OCI-LY3 (cell line): ENCODE results near the gene SEC14L3.
"Not testable (repeated sequence)": the region's sequence is repeated elsewhere in the genome, so short reads cannot be mapped to it uniquely, and the experiment has no call there.

ENCODE experiments used
- H2AFZ ChIP-seq: fragments of 200-600, 300-600 bp; shearing (Covaris generic); 2 replicates; pipeline ENCODE4 v1.6.0; 2014; ENCODE audit warnings: antibody characterized with exemption, low read depth, low read length
- H3K27ac ChIP-seq: fragments of 200-600, 300-600 bp; sonication (generic); 2 replicates; pipeline ENCODE4 v1.5.1; 2014; ENCODE audit warnings: mild to moderate bottlenecking, low read length, moderate library complexity, mixed read lengths
- H3K27me3 ChIP-seq: fragments of 200-600, 300-600 bp; sonication (generic); 2 replicates; pipeline ENCODE4 v1.6.1; 2014; ENCODE audit warnings: low read depth, low read length, mixed read lengths
- H3K36me3 ChIP-seq: fragments of 200-600, 300-600 bp; sonication (generic); replicated peaks from 2 replicates; pipeline ENCODE3; 2014; ENCODE audit warnings: low read depth, low read length, mixed read lengths
- H3K4me1 ChIP-seq: fragments of 300-600, 200-600 bp; sonication (generic); 2 replicates; pipeline ENCODE4 v1.6.1; 2014; ENCODE audit warnings: low read length, mixed read lengths
- H3K4me2 ChIP-seq: fragments of 200-600, 300-600 bp; sonication (generic); 2 replicates; pipeline ENCODE4 v1.6.1; 2014; ENCODE audit warnings: low read length, mixed read lengths
- H3K4me3 ChIP-seq: fragments of 300-600, 200-600 bp; sonication (generic); 2 replicates; pipeline ENCODE4 v1.5.1; 2014; ENCODE audit warnings: antibody characterized with exemption, mild to moderate bottlenecking, low read length, moderate library complexity
- H3K79me2 ChIP-seq: fragments of 300-600, 200-600 bp; shearing (Covaris generic); 2 replicates; pipeline ENCODE4 v1.6.1; 2014; ENCODE audit warnings: mild to moderate bottlenecking, low read length, mixed read lengths
- H3K9ac ChIP-seq: fragments of 300-600, 200-600 bp; shearing (Covaris generic); 2 replicates; pipeline ENCODE4 v1.6.0; 2014; ENCODE audit warnings: mild to moderate bottlenecking, low read length, moderate library complexity
- H3K9me3 ChIP-seq: fragments of 200-600, 300-600 bp; shearing (Covaris generic); 2 replicates; pipeline ENCODE4 v1.6.1; 2014; ENCODE audit warnings: low read length, mixed read lengths; ENCODE audit not compliant: insufficient read depth
- H4K20me1 ChIP-seq: fragments of 200-600, 300-600 bp; sonication (generic); 2 replicates; pipeline ENCODE4 v1.6.1; 2016; ENCODE audit warnings: low read length, mixed read lengths; ENCODE audit not compliant: insufficient read depth
- EZH2phosphoT487 ChIP-seq: fragments of 200-600 bp; shearing (Covaris generic); IDR thresholded peaks from 2 replicates; pipeline ENCODE4 v1.6.1; 2018; ENCODE audit warnings: antibody characterized with exemption, mixed run types, low read depth
- TF ChIP-seq, protein P1 (sequence below): fragments of 200-600, 300-600 bp; sonication (generic); IDR thresholded peaks from 2 replicates; pipeline ENCODE4 v1.5.1; 2014; ENCODE audit warnings: antibody characterized with exemption, low read length, low read depth

SEC14L3 gene

DNA sequence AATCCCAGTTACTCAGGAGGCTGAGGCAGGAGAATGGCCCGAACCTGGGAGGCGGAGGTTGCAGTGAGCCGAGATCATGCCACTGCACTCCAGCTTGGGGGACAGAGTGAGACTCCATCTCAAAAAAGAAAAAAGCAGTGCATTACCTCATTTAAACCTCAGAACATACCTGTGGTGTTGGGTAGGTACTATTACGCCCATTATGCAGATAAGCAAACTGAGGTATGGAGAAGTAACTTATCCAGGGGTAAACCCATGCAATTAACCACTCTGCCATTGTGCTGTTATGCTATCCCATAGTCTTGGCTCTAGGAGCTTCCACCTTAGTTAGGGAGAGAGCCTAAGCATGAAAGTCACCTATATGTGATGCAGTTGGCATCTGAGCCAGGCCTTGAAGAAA, 2.3 kb upstream of the SEC14L3 start:
- no peaks in the 10 kb centered on the region for H3K36me3 ChIP-seq
- no peak overlapping the region for H3K9ac ChIP-seq
- H3K27me3 ChIP-seq = peaks cover 52% of the 10 kb centered on the region
- H3K79me2 ChIP-seq = no peaks in the 10 kb centered on the region
- H3K4me2 ChIP-seq = no peak overlapping the region
- no peak for TF ChIP-seq EZH2phosphoT487
- TF ChIP-seq, protein P1, sequence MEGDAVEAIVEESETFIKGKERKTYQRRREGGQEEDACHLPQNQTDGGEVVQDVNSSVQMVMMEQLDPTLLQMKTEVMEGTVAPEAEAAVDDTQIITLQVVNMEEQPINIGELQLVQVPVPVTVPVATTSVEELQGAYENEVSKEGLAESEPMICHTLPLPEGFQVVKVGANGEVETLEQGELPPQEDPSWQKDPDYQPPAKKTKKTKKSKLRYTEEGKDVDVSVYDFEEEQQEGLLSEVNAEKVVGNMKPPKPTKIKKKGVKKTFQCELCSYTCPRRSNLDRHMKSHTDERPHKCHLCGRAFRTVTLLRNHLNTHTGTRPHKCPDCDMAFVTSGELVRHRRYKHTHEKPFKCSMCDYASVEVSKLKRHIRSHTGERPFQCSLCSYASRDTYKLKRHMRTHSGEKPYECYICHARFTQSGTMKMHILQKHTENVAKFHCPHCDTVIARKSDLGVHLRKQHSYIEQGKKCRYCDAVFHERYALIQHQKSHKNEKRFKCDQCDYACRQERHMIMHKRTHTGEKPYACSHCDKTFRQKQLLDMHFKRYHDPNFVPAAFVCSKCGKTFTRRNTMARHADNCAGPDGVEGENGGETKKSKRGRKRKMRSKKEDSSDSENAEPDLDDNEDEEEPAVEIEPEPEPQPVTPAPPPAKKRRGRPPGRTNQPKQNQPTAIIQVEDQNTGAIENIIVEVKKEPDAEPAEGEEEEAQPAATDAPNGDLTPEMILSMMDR = no peak
- H4K20me1 ChIP-seq = no peaks in the 10 kb centered on the region
- no peak overlapping the region for H2AFZ ChIP-seq
- no peaks in the 10 kb centered on the region for H3K4me1 ChIP-seq
- no peak overlapping the region for H3K4me3 ChIP-seq
- no peak overlapping the region for H3K27ac ChIP-seq
- H3K9me3 ChIP-seq = no peaks in the 10 kb centered on the region

DNA sequence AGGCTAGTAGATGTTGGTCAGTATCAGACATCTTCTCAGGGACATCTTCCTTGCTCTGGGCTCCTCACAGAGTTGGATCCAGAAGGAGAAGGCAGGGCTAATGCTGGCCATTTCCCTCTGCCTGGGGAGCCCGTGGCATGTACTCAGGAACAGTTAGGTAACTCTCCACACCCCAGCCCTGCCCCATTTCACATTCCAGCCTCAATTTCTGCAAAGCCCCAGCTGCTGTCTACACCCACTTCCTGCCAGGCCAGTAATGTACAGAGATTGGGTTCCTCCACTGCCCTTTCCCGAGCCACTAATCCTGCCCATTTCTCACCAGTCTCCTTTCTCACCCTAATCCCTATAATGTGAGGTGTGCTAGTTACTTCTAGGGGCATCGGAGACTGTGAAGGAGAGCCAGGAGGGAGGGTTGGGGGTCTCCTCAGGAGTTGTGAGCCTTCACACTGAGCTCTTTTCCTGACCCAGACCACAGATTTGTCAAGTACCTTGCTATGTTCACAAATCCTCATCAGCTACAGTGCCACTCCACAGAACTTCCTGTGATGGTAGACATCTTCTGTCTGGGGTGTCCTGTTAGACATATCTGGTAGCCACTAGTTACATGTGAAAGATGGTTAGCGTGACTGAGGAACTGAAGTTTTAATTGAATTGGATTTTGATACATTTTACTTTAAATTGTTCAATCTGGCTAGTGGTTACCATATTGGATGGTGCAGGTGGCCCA, 1.3 kb upstream of the SEC14L3 start:
- H4K20me1 ChIP-seq = no peaks in the 10 kb centered on the region
- H3K9ac ChIP-seq = no peak overlapping the region
- TF ChIP-seq, protein P1 = no peak
- no peak for TF ChIP-seq EZH2phosphoT487
- H3K27me3 ChIP-seq = peaks cover 51% of the 10 kb centered on the region
- no peak overlapping the region for H3K4me2 ChIP-seq
- no peaks in the 10 kb centered on the region for H3K4me1 ChIP-seq
- H3K79me2 ChIP-seq = no peaks in the 10 kb centered on the region
- H3K27ac ChIP-seq = no peak overlapping the region
- H2AFZ ChIP-seq = no peak overlapping the region
- no peak overlapping the region for H3K4me3 ChIP-seq
- no peaks in the 10 kb centered on the region for H3K36me3 ChIP-seq
- no peaks in the 10 kb centered on the region for H3K9me3 ChIP-seq

DNA sequence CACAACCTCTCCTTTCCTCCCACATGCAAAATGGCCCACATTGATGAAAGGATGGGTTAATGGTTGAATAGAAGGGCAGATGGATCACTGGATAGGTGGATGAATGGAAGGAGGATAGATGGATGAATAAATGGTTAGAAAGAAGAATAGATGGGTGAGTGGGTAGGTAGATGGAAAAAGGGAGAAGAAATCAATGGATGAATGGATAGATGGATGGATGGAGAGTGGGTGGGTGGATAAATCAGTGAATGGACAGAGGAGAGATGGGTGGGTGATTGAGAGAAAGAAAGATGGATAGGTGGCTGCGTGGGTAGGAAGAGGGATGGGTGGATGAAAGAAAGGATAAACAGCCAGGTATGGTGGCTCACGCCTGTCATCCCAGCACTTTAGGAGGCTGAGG, 1.2 kb downstream of the SEC14L3 start:
- Histone ChIP-seq H3K4me1 (no peaks in the 10 kb centered on the region), H3K36me3 (no peaks in the 10 kb centered on the region), H3K9me3 (no peaks in the 10 kb centered on the region), H3K79me2 (no peaks in the 10 kb centered on the region), H2AFZ (no peak overlapping the region), H3K4me2 (no peak overlapping the region), H3K27me3 (peaks cover 47% of the 10 kb centered on the region), H4K20me1 (no peaks in the 10 kb centered on the region), H3K27ac (no peak overlapping the region), H3K4me3 (no peak overlapping the region), H3K9ac (no peak overlapping the region)
- TF ChIP-seq, protein P1 = no peak
- no peak for TF ChIP-seq EZH2phosphoT487

DNA sequence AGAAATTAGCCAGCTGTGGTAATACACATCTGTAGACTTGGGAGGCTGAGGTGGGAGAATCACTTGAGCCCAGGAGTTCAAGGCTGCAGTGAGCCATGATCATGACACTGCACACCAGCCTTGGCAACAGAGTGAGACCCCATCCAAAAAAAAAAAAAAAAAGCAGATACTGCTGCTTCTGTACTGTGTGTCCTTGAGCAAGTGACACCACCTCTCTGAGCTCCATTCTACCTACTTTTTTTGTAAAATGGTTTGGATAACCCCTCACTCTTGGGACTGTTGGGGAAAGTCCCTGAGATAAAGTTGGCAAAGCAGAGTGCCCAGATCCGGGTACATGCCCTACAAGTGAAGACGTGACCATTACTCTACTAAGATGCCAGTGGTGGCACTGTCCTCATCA, 2.7 kb downstream of the SEC14L3 start:
- H3K9ac ChIP-seq = no peak overlapping the region
- H3K79me2 ChIP-seq = no peaks in the 10 kb centered on the region
- TF ChIP-seq, protein P1 = no peak
- TF ChIP-seq EZH2phosphoT487 = no peak
- no peak overlapping the region for H3K27ac ChIP-seq
- no peaks in the 10 kb centered on the region for H3K9me3 ChIP-seq
- peaks cover 44% of the 10 kb centered on the region for H3K27me3 ChIP-seq
- H3K4me3 ChIP-seq = no peak overlapping the region
- H2AFZ ChIP-seq = no peak overlapping the region
- H3K4me1 ChIP-seq = no peaks in the 10 kb centered on the region
- H3K36me3 ChIP-seq = no peaks in the 10 kb centered on the region
- no peak overlapping the region for H3K4me2 ChIP-seq
- no peaks in the 10 kb centered on the region for H4K20me1 ChIP-seq

DNA sequence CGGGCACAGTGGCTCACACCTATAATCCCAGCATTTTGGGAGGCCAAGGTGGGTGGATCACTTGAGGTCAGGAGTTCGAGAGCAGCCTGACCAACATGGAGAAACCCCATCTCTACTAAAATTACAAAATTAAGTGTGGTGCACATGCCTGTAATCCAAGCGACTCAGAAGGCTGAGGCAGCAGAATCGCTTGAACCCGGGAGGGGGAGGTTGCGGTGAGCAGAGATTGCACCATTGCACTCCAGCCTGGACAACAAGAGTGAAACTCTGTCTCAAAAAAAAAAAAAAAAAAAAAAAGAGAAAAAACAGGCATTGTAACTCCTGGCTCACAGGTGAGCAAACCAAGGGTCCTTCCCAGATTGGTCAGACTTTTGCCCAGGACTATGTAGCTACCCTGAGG, 11.3 kb downstream of the SEC14L3 start:
- not testable (repeated sequence) for H3K4me2 ChIP-seq, H3K27me3 ChIP-seq, H3K27ac ChIP-seq, H3K36me3 ChIP-seq, H3K9ac ChIP-seq, H3K79me2 ChIP-seq, H3K4me3 ChIP-seq, H3K9me3 ChIP-seq, H4K20me1 ChIP-seq, H3K4me1 ChIP-seq, H2AFZ ChIP-seq
